Glutamatergic neuron (in vitro differentiated cells): ENCODE data around the gene TIE1. TPM values are rescaled to one million over a fixed set of nuclear protein-coding genes. Genes with fewer than 3 reads are reported as not detected.

Experiments used
- DNase-seq: peaks from one replicate; pipeline ENCODE4 v3.0.0; 2022
- H3K27ac Mint-ChIP-seq: one replicate; pipeline ENCODE4 v1.8.0; 2020; ENCODE audit warnings: mild to moderate bottlenecking, mixed read lengths, inconsistent platforms; ENCODE audit not compliant: unreplicated experiment
- H3K27me3 Mint-ChIP-seq: one replicate; pipeline ENCODE4 v1.8.0; 2020; ENCODE audit warnings: mild to moderate bottlenecking, moderate library complexity, mixed read lengths, inconsistent platforms; ENCODE audit not compliant: unreplicated experiment
- H3K36me3 Mint-ChIP-seq: one replicate; pipeline ENCODE4 v1.8.0; 2020; ENCODE audit warnings: mild to moderate bottlenecking, mixed read lengths, inconsistent platforms; ENCODE audit not compliant: unreplicated experiment
- H3K4me1 Mint-ChIP-seq: one replicate; pipeline ENCODE4 v1.8.0; 2020; ENCODE audit warnings: mild to moderate bottlenecking, low read depth, mixed read lengths, inconsistent platforms; ENCODE audit not compliant: unreplicated experiment
- H3K4me3 Mint-ChIP-seq: one replicate; pipeline ENCODE4 v1.8.0; 2020; ENCODE audit warnings: mild to moderate bottlenecking, mixed read lengths, inconsistent platforms; ENCODE audit not compliant: unreplicated experiment
- H3K9me3 Mint-ChIP-seq: one replicate; pipeline ENCODE4 v1.8.0; 2020; ENCODE audit warnings: mild to moderate bottlenecking, moderate library complexity, mixed read lengths, inconsistent platforms; ENCODE audit not compliant: unreplicated experiment
- CTCF ChIP-seq: fragments of 200-600 bp; sonication (generic); IDR thresholded peaks from one replicate; pipeline ENCODE4 v1.5.0; 2021; ENCODE audit not compliant: partially characterized antibody, unreplicated experiment
- total RNA-seq: library from RNA; stranded (reverse); fragmentation: NEBNext Ultra II Directional; extraction: Animal tissue kit (Norgen Biotek cat#: 25700); gene quantifications from one replicate; pipeline ENCODE4 v1.2.1, GENCODE V29; 2021; ENCODE audit not compliant: unreplicated experiment

The TIE1 gene
- total RNA-seq, 1 donor from 2014 or later = 11.3 TPM

- Mint-ChIP-seq H3K27ac (no peak overlapping the region), H3K4me3 (no peak overlapping the region), H3K27me3 (peaks cover 2% of the 10 kb centered on the region), H3K9me3 (peaks cover 15% of the 10 kb centered on the region), H3K4me1 (peaks cover 5% of the 10 kb centered on the region), H3K36me3 (peaks cover 15% of the 10 kb centered on the region)
- TF ChIP-seq CTCF = no peak
- no peak for DNase-seq
These were observed 8.7 kb downstream of the TIE1 start for GRCh38 chr1:43309405-43310025.

DNA sequence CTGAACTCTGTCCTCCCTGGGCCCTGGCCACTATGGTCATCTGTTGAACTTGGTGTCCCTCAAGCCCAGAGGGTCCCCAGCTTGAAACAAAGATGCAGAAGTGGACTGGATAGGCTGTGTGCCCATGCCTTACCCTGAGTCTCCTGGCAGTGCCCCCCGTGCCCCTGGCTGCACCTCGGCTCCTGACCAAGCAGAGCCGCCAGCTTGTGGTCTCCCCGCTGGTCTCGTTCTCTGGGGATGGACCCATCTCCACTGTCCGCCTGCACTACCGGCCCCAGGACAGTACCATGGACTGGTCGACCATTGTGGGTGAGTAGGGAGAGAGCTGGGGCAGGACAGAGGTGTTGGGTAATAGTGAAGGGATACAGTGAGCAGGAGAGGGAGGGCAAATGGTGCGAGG is 10.7 kb downstream of the TIE1 start:
- Mint-ChIP-seq H3K27me3 (peaks cover 6% of the 10 kb centered on the region), H3K4me1 (peaks cover 6% of the 10 kb centered on the region), H3K4me3 (no peak overlapping the region), H3K9me3 (peaks cover 14% of the 10 kb centered on the region), H3K36me3 (peaks cover 7% of the 10 kb centered on the region), H3K27ac (no peak overlapping the region)
- no peak for DNase-seq
- no peak for TF ChIP-seq CTCF

- no peak overlapping the region for H3K27ac Mint-ChIP-seq
- no peak for DNase-seq
- peaks cover 14% of the 10 kb centered on the region for H3K9me3 Mint-ChIP-seq
- no peak overlapping the region for H3K4me3 Mint-ChIP-seq
- peaks cover 13% of the 10 kb centered on the region for H3K4me1 Mint-ChIP-seq
- no peak for TF ChIP-seq CTCF
- peaks cover 6% of the 10 kb centered on the region for H3K27me3 Mint-ChIP-seq
- H3K36me3 Mint-ChIP-seq = peaks cover 6% of the 10 kb centered on the region
These were observed 11.4 kb downstream of the TIE1 start for GRCh38 chr1:43312212-43312623.

DNA sequence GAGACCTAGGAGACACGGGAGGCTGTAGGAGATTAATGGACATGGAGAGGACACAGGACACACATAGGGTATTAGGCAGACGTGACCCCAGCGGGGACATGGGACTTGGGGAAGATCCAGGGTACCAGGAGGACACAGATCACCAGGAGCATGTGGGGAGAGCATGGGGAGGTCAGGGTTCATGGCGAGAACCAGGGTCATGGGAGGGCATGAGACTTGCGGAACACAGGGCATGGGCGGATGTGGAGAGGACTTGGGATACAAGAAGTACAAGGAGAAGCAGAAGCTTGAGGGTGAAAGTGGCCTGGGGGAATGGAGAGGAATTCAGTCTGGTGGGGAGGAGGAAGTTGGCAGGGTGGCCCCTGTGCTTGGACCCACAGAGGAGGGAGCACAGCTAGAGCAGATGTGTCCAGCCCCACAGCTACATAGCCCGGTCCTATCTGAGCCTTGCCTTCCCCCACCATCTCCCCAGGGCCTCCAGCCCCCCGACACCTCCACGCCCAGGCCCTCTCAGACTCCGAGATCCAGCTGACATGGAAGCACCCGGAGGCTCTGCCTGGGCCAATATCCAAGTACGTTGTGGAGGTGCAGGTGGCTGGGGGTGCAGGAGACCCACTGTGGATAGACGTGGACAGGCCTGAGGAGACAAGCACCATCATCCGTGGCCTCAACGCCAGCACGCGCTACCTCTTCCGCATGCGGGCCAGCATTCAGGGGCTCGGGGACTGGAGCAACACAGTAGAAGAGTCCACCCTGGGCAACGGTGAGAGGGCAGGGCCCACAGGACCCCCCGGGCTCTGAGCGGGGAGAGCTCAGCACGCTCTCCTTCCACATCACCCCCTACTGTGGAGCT is 12.1 kb downstream of the TIE1 start:
- Mint-ChIP-seq H3K4me1 (peaks cover 20% of the 10 kb centered on the region), H3K27me3 (peaks cover 7% of the 10 kb centered on the region), H3K27ac (peak overlapping the region; percentile 55), H3K36me3 (peaks cover 6% of the 10 kb centered on the region), H3K9me3 (peaks cover 21% of the 10 kb centered on the region), H3K4me3 (no peak overlapping the region)
- no peak for DNase-seq
- no peak for TF ChIP-seq CTCF

GRCh38 chr1:43313771-43314170 is 13.0 kb downstream of the TIE1 start:
- H3K4me1 Mint-ChIP-seq = peaks cover 24% of the 10 kb centered on the region
- no peak overlapping the region for H3K27ac Mint-ChIP-seq
- H3K9me3 Mint-ChIP-seq = peaks cover 24% of the 10 kb centered on the region
- no peak for DNase-seq
- peaks cover 12% of the 10 kb centered on the region for H3K27me3 Mint-ChIP-seq
- no peak overlapping the region for H3K4me3 Mint-ChIP-seq
- H3K36me3 Mint-ChIP-seq = peaks cover 6% of the 10 kb centered on the region
- no peak for TF ChIP-seq CTCF
